HCT116 (cell line): ENCODE measurements around the gene WNT1. TPM values are rescaled to one million over a fixed set of nuclear protein-coding genes. Genes with fewer than 3 reads are reported as not detected.

Experiments
- ATAC-seq: fragments of 200-7000 bp; cut with Tn5 transposase; 2 replicates; pipeline ENCODE4 v1.9.1; 2020; ENCODE audit warnings: mild to moderate bottlenecking, moderate library complexity
- BruUV-seq: library from RNA; stranded (reverse); fragments of 400-500 nt; replicated peaks from 2 replicates; lab custom pipeline; 2021; lab: Mats Ljungman, UMichigan
- CTCF ChIA-PET: fragments of 300-600 bp; sonication (Branson Sonifier 250); formaldehyde crosslinking; loops from one replicate; lab custom pipeline; 2021; ENCODE audit warnings: antibody characterized with exemption; lab: Charles Lee
- POLR2A ChIA-PET: fragments of 300-600, 350-600 bp; sonication (Branson Sonifier 250); formaldehyde crosslinking; loops from one replicate; lab custom pipeline; 2021; ENCODE audit warnings: antibody characterized with exemption; lab: Charles Lee
- RAD21 ChIA-PET, 2 experiments: fragments of 300-600 bp; sonication (Branson Sonifier 250); formaldehyde crosslinking; loops; one replicate each; lab custom pipeline; 2023; ENCODE audit warnings: low total read pairs in 2 of 2; ENCODE audit not compliant: uncharacterized antibody in 2 of 2, unreplicated experiment in 2 of 2, low non-redundant PET in 1 of 2; lab: Charles Lee
- DNase-seq: peaks from one replicate; pipeline ENCODE4 v3.0.0-alpha.2; 2010; ENCODE audit warnings: low read depth, low spot score
- H2AFZ ChIP-seq: fragments of 200-600 bp; shearing (Covaris generic), sonication (generic); 2 replicates; pipeline ENCODE4 v1.6.1; 2017; ENCODE audit warnings: low read depth, mixed run types, mixed read lengths, antibody characterized with exemption, low read length; ENCODE audit not compliant: poor library complexity, severe bottlenecking
- H3K27ac ChIP-seq: 2 replicates; pipeline ENCODE4 v1.5.1; 2012; ENCODE audit warnings: low read depth, low read length
- H3K27me3 ChIP-seq: fragments of 200-600 bp; sonication (generic); 2 replicates; pipeline ENCODE4 v1.6.1; 2016; ENCODE audit warnings: mixed run types, low read length, mixed read lengths; ENCODE audit not compliant: insufficient read depth
- H3K36me3 ChIP-seq, 2 experiments: fragments of 200-500 bp in 1 of 2; fragments of 200-600 bp in 1 of 2; sonication (Bioruptor generic) in 1 of 2; sonication (generic) in 1 of 2; 2 replicates each; pipeline versions ENCODE4 v1.5.1 to v1.6.1; 2014 to 2016; ENCODE audit warnings: low read length in 2 of 2, inconsistent platforms in 1 of 2, mixed read lengths in 1 of 2, mixed run types in 1 of 2; ENCODE audit not compliant: insufficient read depth in 2 of 2, control insufficient read depth in 1 of 2
- H3K4me1 ChIP-seq, 2 experiments: fragments of 200-600 bp in 1 of 2; sonication (generic) in 1 of 2; 2 replicates each; pipeline versions ENCODE4 v1.5.1 to v1.6.1; 2012 to 2017; ENCODE audit warnings: low read length in 2 of 2, inconsistent platforms in 1 of 2, mild to moderate bottlenecking in 1 of 2, mixed read lengths in 1 of 2, mixed run types in 1 of 2, moderate library complexity in 1 of 2; ENCODE audit not compliant: insufficient read depth in 2 of 2, control insufficient read depth in 1 of 2
- H3K4me2 ChIP-seq: fragments of 200-600 bp; sonication (generic); 2 replicates; pipeline ENCODE4 v1.6.1; 2017; ENCODE audit warnings: mixed run types, low read length, mixed read lengths
- H3K4me3 ChIP-seq, 2 experiments: fragments of 200-600 bp in 1 of 2; sonication (generic) in 1 of 2; replicated peaks in 1 of 2; 2 replicates each; pipeline ENCODE4 v1.5.1; 2011 to 2016; ENCODE audit warnings: low read length in 2 of 2, control low read depth in 1 of 2, low read depth in 1 of 2, mild to moderate bottlenecking in 1 of 2, mixed read lengths in 1 of 2, mixed run types in 1 of 2
- H3K79me2 ChIP-seq: fragments of 200-600 bp; sonication (generic); 2 replicates; pipeline ENCODE4 v1.6.1; 2017; ENCODE audit warnings: mild to moderate bottlenecking, mixed run types, low read length, moderate library complexity, mixed read lengths; ENCODE audit not compliant: insufficient read depth
- H3K9ac ChIP-seq: fragments of 200-600 bp; sonication (generic); 2 replicates; pipeline ENCODE4 v1.6.1; 2016; ENCODE audit warnings: low read length, mixed read lengths
- H3K9me2 ChIP-seq: fragments of 200-600 bp; sonication (generic), shearing (Covaris generic); 2 replicates; pipeline ENCODE4 v1.6.1; 2017; ENCODE audit warnings: mixed run types, mild to moderate bottlenecking, moderate library complexity; ENCODE audit not compliant: insufficient read depth
- H3K9me3 ChIP-seq, 2 experiments: fragments of 200-500 bp in 1 of 2; fragments of 200-600 bp in 1 of 2; sonication (Bioruptor generic) in 1 of 2; sonication (generic) in 1 of 2; 2 replicates each; pipeline ENCODE4 v1.6.1; 2014 to 2017; ENCODE audit warnings: low read length in 2 of 2, mixed read lengths in 2 of 2, inconsistent platforms in 1 of 2, low read depth in 1 of 2, mild to moderate bottlenecking in 1 of 2, mixed run types in 1 of 2, moderate library complexity in 1 of 2; ENCODE audit not compliant: control insufficient read depth in 1 of 2, insufficient read depth in 1 of 2
- H4K20me1 ChIP-seq: fragments of 200-600 bp; sonication (generic), shearing (Covaris generic); 2 replicates; pipeline ENCODE4 v1.6.1; 2017; ENCODE audit warnings: mixed run types, mild to moderate bottlenecking, moderate library complexity; ENCODE audit not compliant: insufficient read depth
- CBX3 ChIP-seq: IDR thresholded peaks from 2 replicates; pipeline ENCODE4 v1.6.1; 2012; ENCODE audit warnings: low read depth
- CEBPB ChIP-seq: IDR thresholded peaks from 2 replicates; pipeline ENCODE4 v1.6.1; 2012; ENCODE audit warnings: low read depth
- EGR1 ChIP-seq: IDR thresholded peaks from 2 replicates; pipeline ENCODE4 v1.6.1; 2012; ENCODE audit warnings: low read depth
- ELF1 ChIP-seq: IDR thresholded peaks from 2 replicates; pipeline ENCODE4 v1.6.1; 2012; ENCODE audit warnings: low read depth, borderline replicate concordance
- JUND ChIP-seq: IDR thresholded peaks from 2 replicates; pipeline ENCODE4 v1.6.1; 2012
- RAD21 ChIP-seq: IDR thresholded peaks from 2 replicates; pipeline ENCODE4 v1.6.1; 2012; ENCODE audit warnings: low read depth, mild to moderate bottlenecking
- SP1 ChIP-seq: IDR thresholded peaks from 2 replicates; pipeline ENCODE4 v1.6.1; 2012; ENCODE audit warnings: low read depth
- SRF ChIP-seq: IDR thresholded peaks from 2 replicates; pipeline ENCODE4 v1.6.1; 2012; ENCODE audit warnings: low read depth
- YY1 ChIP-seq: IDR thresholded peaks from 2 replicates; pipeline ENCODE4 v1.6.1; 2011; ENCODE audit warnings: low read length, low read depth, moderate library complexity, mild to moderate bottlenecking; ENCODE audit not compliant: insufficient replicate concordance; ENCODE audit errors: extremely low read depth
- ZFX ChIP-seq: fragments of 450-650 bp; IDR thresholded peaks from 2 replicates; pipeline ENCODE4 v1.6.1; 2017
- ZNF274 ChIP-seq: fragments of 200-500 bp; sonication (Bioruptor generic); IDR thresholded peaks from 2 replicates; pipeline ENCODE4 v1.6.1; 2014; ENCODE audit warnings: mild to moderate bottlenecking, low read depth, low read length, inconsistent platforms
- intact Hi-C: fragments of 100-400 bp; cut with micrococcal nuclease; formaldehyde crosslinking; loops from 2 replicates; pipeline ENCODE4 v1.10.0; 2022
- total RNA-seq: library from RNA; stranded (reverse); gene quantifications from one replicate; pipeline ENCODE4 v1.2.1, GENCODE V29; 2021; ENCODE audit not compliant: unreplicated experiment
- TF ChIP-seq, protein P1 (sequence below): IDR thresholded peaks from 2 replicates; pipeline ENCODE4 v1.6.1; 2012
- TF ChIP-seq, protein P2 (sequence below): IDR thresholded peaks from 2 replicates; pipeline ENCODE4 v1.6.1; 2012; ENCODE audit warnings: low read depth

WNT1 gene
- total RNA-seq, 1 experiment from 2014 or later: not detected

DNA sequence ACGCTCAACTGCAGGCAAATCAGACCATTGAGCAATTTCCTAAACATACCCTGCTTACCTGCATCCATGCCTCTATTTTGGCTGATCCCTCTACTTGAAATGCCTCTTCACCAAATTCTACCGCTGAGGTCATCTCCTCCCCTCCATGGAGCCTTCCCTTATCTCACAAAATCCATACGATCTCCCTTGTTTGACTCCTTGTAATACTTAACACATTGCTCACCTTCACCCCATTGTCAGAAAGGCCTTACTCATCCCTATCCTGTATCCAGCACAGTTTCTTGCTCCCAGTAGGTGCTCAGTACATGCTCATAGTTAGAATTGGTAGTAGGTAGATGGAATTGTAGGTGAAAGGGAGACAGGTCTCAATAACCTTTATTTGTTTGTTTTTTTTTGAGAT lies 15.7 kb downstream of the WNT1 start:
- no peak overlapping the region for H3K4me3 ChIP-seq
- H3K27me3 ChIP-seq: no peaks in the 10 kb centered on the region
- no peaks in the 10 kb centered on the region for H3K36me3 ChIP-seq
- no peaks in the 10 kb centered on the region for H3K9me2 ChIP-seq
- intact Hi-C loops: loop anchor here (2.0 kb wide), 1 partner anchor 57 kb away; no protein-coding TSS in a partner anchor
- H3K9me3 ChIP-seq: no peaks in the 10 kb centered on the region
- BruUV-seq: no TSS peak
- H3K27ac ChIP-seq: no peak overlapping the region
- H3K4me1 ChIP-seq: peaks cover 2 to 29% of the 10 kb centered on the region in 2 experiments; a peak in 3 of 4 replicates
- ATAC-seq (no peak), DNase-seq (no peak)
- ChIA-PET POLR2A (no interaction called here), RAD21 (interaction anchor here in 1 of 2 experiments (1.2 kb wide), 1 partner anchor 141 kb away, joined by 3 read pairs; no protein-coding TSS in a partner anchor), CTCF (interaction anchor here (1.4 to 3.3 kb wide), 2 partner anchors 16 to 141 kb away, joined by 4 to 15 read pairs; partner anchors contain the start of gene WNT1)
- no peaks in the 10 kb centered on the region for H4K20me1 ChIP-seq
- H3K79me2 ChIP-seq: no peaks in the 10 kb centered on the region
- no peak overlapping the region for H2AFZ ChIP-seq
- no peak overlapping the region for H3K9ac ChIP-seq
- TF ChIP-seq YY1 (no peak), JUND (no peak), SRF (no peak), SP1 (no peak), ZNF274 (no peak), CEBPB (no peak), CBX3 (no peak), RAD21 (no peak), EGR1 (no peak), ELF1 (no peak), ZFX (no peak)
- TF ChIP-seq, protein P1, sequence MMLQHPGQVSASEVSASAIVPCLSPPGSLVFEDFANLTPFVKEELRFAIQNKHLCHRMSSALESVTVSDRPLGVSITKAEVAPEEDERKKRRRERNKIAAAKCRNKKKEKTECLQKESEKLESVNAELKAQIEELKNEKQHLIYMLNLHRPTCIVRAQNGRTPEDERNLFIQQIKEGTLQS: no peak
- TF ChIP-seq, protein P2, sequence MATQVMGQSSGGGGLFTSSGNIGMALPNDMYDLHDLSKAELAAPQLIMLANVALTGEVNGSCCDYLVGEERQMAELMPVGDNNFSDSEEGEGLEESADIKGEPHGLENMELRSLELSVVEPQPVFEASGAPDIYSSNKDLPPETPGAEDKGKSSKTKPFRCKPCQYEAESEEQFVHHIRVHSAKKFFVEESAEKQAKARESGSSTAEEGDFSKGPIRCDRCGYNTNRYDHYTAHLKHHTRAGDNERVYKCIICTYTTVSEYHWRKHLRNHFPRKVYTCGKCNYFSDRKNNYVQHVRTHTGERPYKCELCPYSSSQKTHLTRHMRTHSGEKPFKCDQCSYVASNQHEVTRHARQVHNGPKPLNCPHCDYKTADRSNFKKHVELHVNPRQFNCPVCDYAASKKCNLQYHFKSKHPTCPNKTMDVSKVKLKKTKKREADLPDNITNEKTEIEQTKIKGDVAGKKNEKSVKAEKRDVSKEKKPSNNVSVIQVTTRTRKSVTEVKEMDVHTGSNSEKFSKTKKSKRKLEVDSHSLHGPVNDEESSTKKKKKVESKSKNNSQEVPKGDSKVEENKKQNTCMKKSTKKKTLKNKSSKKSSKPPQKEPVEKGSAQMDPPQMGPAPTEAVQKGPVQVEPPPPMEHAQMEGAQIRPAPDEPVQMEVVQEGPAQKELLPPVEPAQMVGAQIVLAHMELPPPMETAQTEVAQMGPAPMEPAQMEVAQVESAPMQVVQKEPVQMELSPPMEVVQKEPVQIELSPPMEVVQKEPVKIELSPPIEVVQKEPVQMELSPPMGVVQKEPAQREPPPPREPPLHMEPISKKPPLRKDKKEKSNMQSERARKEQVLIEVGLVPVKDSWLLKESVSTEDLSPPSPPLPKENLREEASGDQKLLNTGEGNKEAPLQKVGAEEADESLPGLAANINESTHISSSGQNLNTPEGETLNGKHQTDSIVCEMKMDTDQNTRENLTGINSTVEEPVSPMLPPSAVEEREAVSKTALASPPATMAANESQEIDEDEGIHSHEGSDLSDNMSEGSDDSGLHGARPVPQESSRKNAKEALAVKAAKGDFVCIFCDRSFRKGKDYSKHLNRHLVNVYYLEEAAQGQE: no peak
- no peak overlapping the region for H3K4me2 ChIP-seq
